HCT116 (cell line): ENCODE results near the gene BST2. TPM values are rescaled to one million over a fixed set of nuclear protein-coding genes. Genes with fewer than 3 reads are reported as not detected.

ENCODE experiments used
- ATAC-seq: fragments of 200-7000 bp; cut with Tn5 transposase; 2 replicates; pipeline ENCODE4 v1.9.1; 2020; ENCODE audit warnings: mild to moderate bottlenecking, moderate library complexity
- BruUV-seq: library from RNA; stranded (reverse); fragments of 400-500 nt; replicated peaks from 2 replicates; lab custom pipeline; 2021; lab: Mats Ljungman, UMichigan
- CTCF ChIA-PET: fragments of 300-600 bp; sonication (Branson Sonifier 250); formaldehyde crosslinking; loops from one replicate; lab custom pipeline; 2021; ENCODE audit warnings: antibody characterized with exemption; lab: Charles Lee
- POLR2A ChIA-PET: fragments of 300-600, 350-600 bp; sonication (Branson Sonifier 250); formaldehyde crosslinking; loops from one replicate; lab custom pipeline; 2021; ENCODE audit warnings: antibody characterized with exemption; lab: Charles Lee
- RAD21 ChIA-PET, 2 experiments: fragments of 300-600 bp; sonication (Branson Sonifier 250); formaldehyde crosslinking; loops; one replicate each; lab custom pipeline; 2023; ENCODE audit warnings: low total read pairs in 2 of 2; ENCODE audit not compliant: uncharacterized antibody in 2 of 2, unreplicated experiment in 2 of 2, low non-redundant PET in 1 of 2; lab: Charles Lee
- DNase-seq: peaks from one replicate; pipeline ENCODE4 v3.0.0-alpha.2; 2010; ENCODE audit warnings: low read depth, low spot score
- H2AFZ ChIP-seq: fragments of 200-600 bp; shearing (Covaris generic), sonication (generic); 2 replicates; pipeline ENCODE4 v1.6.1; 2017; ENCODE audit warnings: low read depth, mixed run types, mixed read lengths, antibody characterized with exemption, low read length; ENCODE audit not compliant: poor library complexity, severe bottlenecking
- H3K27ac ChIP-seq: 2 replicates; pipeline ENCODE4 v1.5.1; 2012; ENCODE audit warnings: low read depth, low read length
- H3K27me3 ChIP-seq: fragments of 200-600 bp; sonication (generic); 2 replicates; pipeline ENCODE4 v1.6.1; 2016; ENCODE audit warnings: mixed run types, low read length, mixed read lengths; ENCODE audit not compliant: insufficient read depth
- H3K36me3 ChIP-seq, 2 experiments: fragments of 200-500 bp in 1 of 2; fragments of 200-600 bp in 1 of 2; sonication (Bioruptor generic) in 1 of 2; sonication (generic) in 1 of 2; 2 replicates each; pipeline versions ENCODE4 v1.5.1 to v1.6.1; 2014 to 2016; ENCODE audit warnings: low read length in 2 of 2, inconsistent platforms in 1 of 2, mixed read lengths in 1 of 2, mixed run types in 1 of 2; ENCODE audit not compliant: insufficient read depth in 2 of 2, control insufficient read depth in 1 of 2
- H3K4me1 ChIP-seq, 2 experiments: fragments of 200-600 bp in 1 of 2; sonication (generic) in 1 of 2; 2 replicates each; pipeline versions ENCODE4 v1.5.1 to v1.6.1; 2012 to 2017; ENCODE audit warnings: low read length in 2 of 2, inconsistent platforms in 1 of 2, mild to moderate bottlenecking in 1 of 2, mixed read lengths in 1 of 2, mixed run types in 1 of 2, moderate library complexity in 1 of 2; ENCODE audit not compliant: insufficient read depth in 2 of 2, control insufficient read depth in 1 of 2
- H3K4me2 ChIP-seq: fragments of 200-600 bp; sonication (generic); 2 replicates; pipeline ENCODE4 v1.6.1; 2017; ENCODE audit warnings: mixed run types, low read length, mixed read lengths
- H3K4me3 ChIP-seq, 2 experiments: fragments of 200-600 bp in 1 of 2; sonication (generic) in 1 of 2; replicated peaks in 1 of 2; 2 replicates each; pipeline ENCODE4 v1.5.1; 2011 to 2016; ENCODE audit warnings: low read length in 2 of 2, control low read depth in 1 of 2, low read depth in 1 of 2, mild to moderate bottlenecking in 1 of 2, mixed read lengths in 1 of 2, mixed run types in 1 of 2
- H3K79me2 ChIP-seq: fragments of 200-600 bp; sonication (generic); 2 replicates; pipeline ENCODE4 v1.6.1; 2017; ENCODE audit warnings: mild to moderate bottlenecking, mixed run types, low read length, moderate library complexity, mixed read lengths; ENCODE audit not compliant: insufficient read depth
- H3K9ac ChIP-seq: fragments of 200-600 bp; sonication (generic); 2 replicates; pipeline ENCODE4 v1.6.1; 2016; ENCODE audit warnings: low read length, mixed read lengths
- H3K9me2 ChIP-seq: fragments of 200-600 bp; sonication (generic), shearing (Covaris generic); 2 replicates; pipeline ENCODE4 v1.6.1; 2017; ENCODE audit warnings: mixed run types, mild to moderate bottlenecking, moderate library complexity; ENCODE audit not compliant: insufficient read depth
- H3K9me3 ChIP-seq, 2 experiments: fragments of 200-500 bp in 1 of 2; fragments of 200-600 bp in 1 of 2; sonication (Bioruptor generic) in 1 of 2; sonication (generic) in 1 of 2; 2 replicates each; pipeline ENCODE4 v1.6.1; 2014 to 2017; ENCODE audit warnings: low read length in 2 of 2, mixed read lengths in 2 of 2, inconsistent platforms in 1 of 2, low read depth in 1 of 2, mild to moderate bottlenecking in 1 of 2, mixed run types in 1 of 2, moderate library complexity in 1 of 2; ENCODE audit not compliant: control insufficient read depth in 1 of 2, insufficient read depth in 1 of 2
- H4K20me1 ChIP-seq: fragments of 200-600 bp; sonication (generic), shearing (Covaris generic); 2 replicates; pipeline ENCODE4 v1.6.1; 2017; ENCODE audit warnings: mixed run types, mild to moderate bottlenecking, moderate library complexity; ENCODE audit not compliant: insufficient read depth
- ELF1 ChIP-seq: IDR thresholded peaks from 2 replicates; pipeline ENCODE4 v1.6.1; 2012; ENCODE audit warnings: low read depth, borderline replicate concordance
- FOSL1 ChIP-seq: IDR thresholded peaks from 2 replicates; pipeline ENCODE4 v1.6.1; 2012; ENCODE audit warnings: low read depth
- POLR2AphosphoS5 ChIP-seq: IDR thresholded peaks from 2 replicates; pipeline ENCODE4 v1.6.1; 2011; ENCODE audit warnings: mild to moderate bottlenecking, low read depth, low read length, moderate library complexity
- SIN3A ChIP-seq: IDR thresholded peaks from 2 replicates; pipeline ENCODE4 v1.6.1; 2012; ENCODE audit warnings: low read depth
- SP1 ChIP-seq: IDR thresholded peaks from 2 replicates; pipeline ENCODE4 v1.6.1; 2012; ENCODE audit warnings: low read depth
- YY1 ChIP-seq: IDR thresholded peaks from 2 replicates; pipeline ENCODE4 v1.6.1; 2011; ENCODE audit warnings: low read length, low read depth, moderate library complexity, mild to moderate bottlenecking; ENCODE audit not compliant: insufficient replicate concordance; ENCODE audit errors: extremely low read depth
- intact Hi-C: fragments of 100-400 bp; cut with micrococcal nuclease; formaldehyde crosslinking; loops from 2 replicates; pipeline ENCODE4 v1.10.0; 2022
- total RNA-seq: library from RNA; stranded (reverse); gene quantifications from one replicate; pipeline ENCODE4 v1.2.1, GENCODE V29; 2021; ENCODE audit not compliant: unreplicated experiment
- TF ChIP-seq, protein P1 (sequence below), 3 experiments: fragments of 200-600 bp in 1 of 3; sonication (generic) in 1 of 3; IDR thresholded peaks in 2 of 3; conservative IDR thresholded peaks in 1 of 3; 2 replicates each; pipeline ENCODE4 v1.5.1; 2012 to 2017; ENCODE audit warnings: low read depth in 2 of 3, low read length in 2 of 3, antibody characterized with exemption in 1 of 3, borderline replicate concordance in 1 of 3, control low read depth in 1 of 3, mild to moderate bottlenecking in 1 of 3, mixed read lengths in 1 of 3, mixed run types in 1 of 3, moderate library complexity in 1 of 3; ENCODE audit not compliant: insufficient read depth in 1 of 3

BST2 gene
- total RNA-seq, 1 experiment from 2014 or later = 5.4 TPM

DNA sequence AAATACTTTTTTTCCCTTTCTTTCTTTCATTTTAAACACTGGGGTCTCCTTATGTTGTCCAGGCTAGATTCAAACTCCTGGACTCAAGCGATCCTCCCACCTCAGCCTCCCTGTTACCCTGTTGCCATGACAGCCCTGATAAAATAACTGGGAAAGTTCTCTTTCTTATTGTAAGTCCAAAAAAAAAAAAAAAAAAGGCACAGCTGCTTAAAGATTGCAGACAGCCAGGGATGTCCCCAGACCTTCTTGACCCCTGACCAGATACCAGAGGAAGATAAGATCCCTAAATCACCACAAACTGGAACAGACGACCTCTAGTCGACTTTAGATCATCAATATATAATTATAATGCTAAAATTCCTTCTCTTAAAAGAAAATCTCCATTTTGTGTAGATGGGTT lies 13.3 kb upstream of the BST2 start:
- TF ChIP-seq YY1 (no peak), FOSL1 (no peak), POLR2AphosphoS5 (no peak), SP1 (no peak), SIN3A (no peak)
- TF ChIP-seq, protein P1, sequence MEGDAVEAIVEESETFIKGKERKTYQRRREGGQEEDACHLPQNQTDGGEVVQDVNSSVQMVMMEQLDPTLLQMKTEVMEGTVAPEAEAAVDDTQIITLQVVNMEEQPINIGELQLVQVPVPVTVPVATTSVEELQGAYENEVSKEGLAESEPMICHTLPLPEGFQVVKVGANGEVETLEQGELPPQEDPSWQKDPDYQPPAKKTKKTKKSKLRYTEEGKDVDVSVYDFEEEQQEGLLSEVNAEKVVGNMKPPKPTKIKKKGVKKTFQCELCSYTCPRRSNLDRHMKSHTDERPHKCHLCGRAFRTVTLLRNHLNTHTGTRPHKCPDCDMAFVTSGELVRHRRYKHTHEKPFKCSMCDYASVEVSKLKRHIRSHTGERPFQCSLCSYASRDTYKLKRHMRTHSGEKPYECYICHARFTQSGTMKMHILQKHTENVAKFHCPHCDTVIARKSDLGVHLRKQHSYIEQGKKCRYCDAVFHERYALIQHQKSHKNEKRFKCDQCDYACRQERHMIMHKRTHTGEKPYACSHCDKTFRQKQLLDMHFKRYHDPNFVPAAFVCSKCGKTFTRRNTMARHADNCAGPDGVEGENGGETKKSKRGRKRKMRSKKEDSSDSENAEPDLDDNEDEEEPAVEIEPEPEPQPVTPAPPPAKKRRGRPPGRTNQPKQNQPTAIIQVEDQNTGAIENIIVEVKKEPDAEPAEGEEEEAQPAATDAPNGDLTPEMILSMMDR (IDR thresholded peaks at IDR 0.05 in 2 of 3, conservative IDR thresholded peaks at IDR 0.05 in 1 of 3; ENCODE audit: borderline replicate concordance in 1 of 3, insufficient read depth in 1 of 3, low read depth in 2 of 3, low read length in 2 of 3) = no peak
- peaks cover 10% of the 10 kb centered on the region; the same call in 1 of the 2 replicates for H3K79me2 ChIP-seq
- BruUV-seq = no TSS peak
- no peaks in the 10 kb centered on the region for H4K20me1 ChIP-seq
- intact Hi-C loops = no loop called here
- no peaks in the 10 kb centered on the region for H3K9me2 ChIP-seq
- DNase-seq = no peak
- no peaks in the 10 kb centered on the region for H3K9me3 ChIP-seq
- ChIA-PET CTCF (interaction anchor here (0.6 kb wide), 1 partner anchor 27 kb away, joined by 3 read pairs; no protein-coding TSS in a partner anchor), POLR2A (interaction anchor here (1.3 to 2.8 kb wide), 2 partner anchors 9 to 13 kb away, joined by 4 to 21 read pairs; partner anchors contain the start of gene BST2), RAD21 (no interaction called here)
- peak overlapping the region; percentile 91 for H3K4me2 ChIP-seq
- peak overlapping the region; percentile 87 for H3K27ac ChIP-seq
- no peak for ATAC-seq
- no peaks in the 10 kb centered on the region for H3K27me3 ChIP-seq
- peak overlapping the region; percentile 53 to 93 for H3K4me3 ChIP-seq
- H3K9ac ChIP-seq = peak overlapping the region; percentile 78
- H3K36me3 ChIP-seq = no peaks in the 10 kb centered on the region
- peaks cover 5 to 23% of the 10 kb centered on the region in 2 experiments; a peak in 3 of 4 replicates for H3K4me1 ChIP-seq
- no peak overlapping the region for H2AFZ ChIP-seq

DNA sequence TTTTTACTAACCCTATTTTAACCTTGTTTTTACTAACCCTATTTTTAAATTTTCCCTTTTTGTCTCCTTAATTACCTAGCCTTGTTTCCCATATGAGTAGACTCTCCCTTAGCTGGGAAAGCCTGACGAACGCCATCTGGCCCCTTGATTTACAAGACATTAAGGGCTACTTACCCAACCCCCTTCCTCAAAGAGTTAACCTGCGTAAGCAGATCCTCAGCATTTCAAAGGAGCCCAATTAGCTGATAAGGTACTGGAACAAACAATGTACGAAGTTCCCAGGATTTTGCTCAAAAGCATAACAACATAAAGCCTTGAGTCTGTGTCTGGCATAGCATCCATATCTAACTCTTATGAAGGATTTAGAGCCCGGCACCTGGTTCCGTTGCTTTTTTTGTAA lies 9.7 kb upstream of the BST2 start:
- H3K27me3 ChIP-seq = no peaks in the 10 kb centered on the region
- POLR2A ChIA-PET = no interaction called here
- no peaks in the 10 kb centered on the region for H3K36me3 ChIP-seq
- ATAC-seq (no peak), DNase-seq (no peak)
- H3K27ac ChIP-seq = no peak overlapping the region
- CTCF ChIA-PET = no interaction called here
- no peak overlapping the region for H2AFZ ChIP-seq
- H3K79me2 ChIP-seq = peaks cover 1% of the 10 kb centered on the region; the same call in 1 of the 2 replicates
- H3K9ac ChIP-seq = no peak overlapping the region
- RAD21 ChIA-PET = no interaction called here
- no peak overlapping the region for H3K4me3 ChIP-seq
- intact Hi-C loops = no loop called here
- no peak for TF ChIP-seq ELF1
- H3K4me2 ChIP-seq = no peak overlapping the region
- no peaks in the 10 kb centered on the region for H3K9me3 ChIP-seq
- no peaks in the 10 kb centered on the region for H3K9me2 ChIP-seq
- H4K20me1 ChIP-seq = no peaks in the 10 kb centered on the region
- peaks cover 5 to 15% of the 10 kb centered on the region in 2 experiments; a peak in 3 of 4 replicates for H3K4me1 ChIP-seq
- no TSS peak for BruUV-seq
